HAP-1 (cell line): ENCODE results near the gene BRIP1.

Experiments
- DNase-seq, 2 experiments: peaks; one replicate each; pipeline ENCODE4 v3.0.0-alpha.2; 2016 to 2020; ENCODE audit warnings: low spot score in 2 of 2
- H3K27me3 ChIP-seq: fragments of 250-450 bp; sonication (Bioruptor Pico); 2 replicates; pipeline ENCODE4 v1.5.1; 2020; ENCODE audit warnings: low read depth, mild to moderate bottlenecking, moderate library complexity
- H3K36me3 ChIP-seq: fragments of 250-450 bp; sonication (Bioruptor Pico); replicated peaks from 2 replicates; pipeline ENCODE4 v1.5.1; 2020; ENCODE audit warnings: mild to moderate bottlenecking
- H3K4me1 ChIP-seq: fragments of 250-450 bp; sonication (Bioruptor Pico); 2 replicates; pipeline ENCODE4 v1.5.1; 2020; ENCODE audit warnings: mild to moderate bottlenecking
- H3K4me3 ChIP-seq: fragments of 250-450 bp; sonication (Bioruptor Pico); 2 replicates; pipeline ENCODE4 v1.5.1; 2020; ENCODE audit warnings: mild to moderate bottlenecking, moderate library complexity
- H3K9me3 ChIP-seq: fragments of 250-450 bp; sonication (Bioruptor Pico); 2 replicates; pipeline ENCODE4 v1.5.1; 2020; ENCODE audit warnings: mild to moderate bottlenecking, moderate library complexity
- in situ Hi-C: fragments of 300-500 bp; cut with MboI; formaldehyde crosslinking; loops from 3 replicates; pipeline ENCODE4 v1.14.3; 2020; ENCODE audit warnings: low sequenced_read_pairs, inconsistent platforms, mixed read lengths

Gene BRIP1

GRCh38 chr17:61749823-61750404, 113.4 kb downstream of the BRIP1 start:
- Histone ChIP-seq H3K4me3 (no peak overlapping the region), H3K36me3 (peaks cover 11% of the 10 kb centered on the region), H3K4me1 (no peaks in the 10 kb centered on the region), H3K27me3 (no peaks in the 10 kb centered on the region), H3K9me3 (no peaks in the 10 kb centered on the region)
- DNase-seq: no peak
- in situ Hi-C loops: no loop called here

DNA sequence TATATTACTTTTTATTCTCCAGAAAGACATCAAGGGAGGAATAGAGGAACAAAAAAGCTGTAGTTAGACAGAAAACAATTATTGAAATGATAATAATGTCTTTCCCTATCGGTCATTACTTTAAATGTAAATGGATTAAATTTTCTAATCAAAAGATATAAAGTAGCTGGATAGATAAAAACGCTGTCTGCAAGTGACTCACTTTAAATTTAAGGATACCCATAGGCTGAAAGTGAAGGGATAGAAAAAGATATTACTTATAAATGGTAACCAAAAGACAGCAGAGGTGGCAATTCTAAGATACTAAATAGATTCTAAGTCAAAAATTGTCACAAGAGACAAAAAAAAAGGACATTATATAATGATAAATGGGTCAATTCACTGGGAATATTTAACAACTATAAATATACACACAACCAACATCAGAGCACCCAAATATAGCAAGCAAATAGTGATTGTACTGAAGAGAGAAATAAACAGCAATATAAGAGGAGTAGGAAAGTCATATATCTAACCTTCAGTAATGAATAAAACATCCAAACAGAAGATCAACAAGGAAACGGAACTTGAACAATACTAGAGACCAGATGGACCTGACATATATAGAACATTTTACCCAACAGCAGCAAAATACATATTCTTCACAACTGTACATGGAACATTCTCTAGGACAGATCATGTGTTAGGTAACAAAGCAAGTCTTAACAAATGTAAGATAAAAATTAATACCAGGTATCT, 116.9 kb downstream of the BRIP1 start:
- peaks cover 18% of the 10 kb centered on the region for H3K36me3 ChIP-seq
- no peak overlapping the region for H3K4me3 ChIP-seq
- in situ Hi-C loops: no loop called here
- no peaks in the 10 kb centered on the region for H3K4me1 ChIP-seq
- DNase-seq: no peak
- H3K9me3 ChIP-seq: 0 out of 2 replicates have a peak, but pooled peaks cover 2% of the 10 kb centered on the region
- H3K27me3 ChIP-seq: no peaks in the 10 kb centered on the region

GRCh38 chr17:61744804-61745203, 118.5 kb downstream of the BRIP1 start:
- in situ Hi-C loops: no loop called here
- H3K36me3 ChIP-seq: peaks cover 19% of the 10 kb centered on the region
- 0 out of 2 replicates have a peak, but pooled peaks cover 2% of the 10 kb centered on the region for H3K9me3 ChIP-seq
- H3K27me3 ChIP-seq: no peaks in the 10 kb centered on the region
- no peaks in the 10 kb centered on the region for H3K4me1 ChIP-seq
- H3K4me3 ChIP-seq: no peak overlapping the region
- no peak for DNase-seq

- no peaks in the 10 kb centered on the region for H3K27me3 ChIP-seq
- H3K9me3 ChIP-seq: 0 out of 2 replicates have a peak, but pooled peaks cover 2% of the 10 kb centered on the region
- peaks cover 14% of the 10 kb centered on the region for H3K36me3 ChIP-seq
- DNase-seq: no peak
- in situ Hi-C loops: no loop called here
- H3K4me1 ChIP-seq: no peaks in the 10 kb centered on the region
- no peak overlapping the region for H3K4me3 ChIP-seq
Observed at GRCh38 chr17:61744252-61744651, 119.1 kb downstream of the BRIP1 start.

GRCh38 chr17:61743766-61744165, 119.6 kb downstream of the BRIP1 start:
- Histone ChIP-seq H3K27me3 (no peaks in the 10 kb centered on the region), H3K36me3 (peaks cover 19% of the 10 kb centered on the region), H3K4me1 (no peaks in the 10 kb centered on the region), H3K4me3 (no peak overlapping the region), H3K9me3 (0 out of 2 replicates have a peak, but pooled peaks cover 2% of the 10 kb centered on the region)
- DNase-seq: no peak
- in situ Hi-C loops: no loop called here

DNA sequence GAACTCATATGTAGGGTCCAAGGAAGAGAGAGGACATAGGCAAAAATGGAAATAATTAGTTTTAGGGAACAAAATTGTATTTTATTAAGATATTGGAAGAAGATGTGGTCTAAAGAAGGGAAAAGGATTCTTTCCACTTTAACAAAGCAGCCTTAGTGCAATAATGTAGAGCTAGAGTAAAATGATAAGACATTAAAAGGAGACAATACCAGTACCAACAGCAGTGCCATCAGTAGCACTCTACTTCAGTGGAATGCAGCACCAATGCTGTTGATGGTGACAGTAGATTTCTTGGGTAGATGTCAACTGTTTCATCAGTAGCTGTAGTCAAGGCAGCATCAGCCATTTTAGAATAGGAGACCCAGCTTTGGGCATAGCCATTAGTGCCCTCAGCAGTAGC, 124.3 kb downstream of the BRIP1 start:
- H3K9me3 ChIP-seq: 0 out of 2 replicates have a peak, but pooled peaks cover 2% of the 10 kb centered on the region
- no peaks in the 10 kb centered on the region for H3K4me1 ChIP-seq
- no peak overlapping the region for H3K4me3 ChIP-seq
- no peaks in the 10 kb centered on the region for H3K27me3 ChIP-seq
- peaks cover 16% of the 10 kb centered on the region for H3K36me3 ChIP-seq
- no peak for DNase-seq
- in situ Hi-C loops: no loop called here

DNA sequence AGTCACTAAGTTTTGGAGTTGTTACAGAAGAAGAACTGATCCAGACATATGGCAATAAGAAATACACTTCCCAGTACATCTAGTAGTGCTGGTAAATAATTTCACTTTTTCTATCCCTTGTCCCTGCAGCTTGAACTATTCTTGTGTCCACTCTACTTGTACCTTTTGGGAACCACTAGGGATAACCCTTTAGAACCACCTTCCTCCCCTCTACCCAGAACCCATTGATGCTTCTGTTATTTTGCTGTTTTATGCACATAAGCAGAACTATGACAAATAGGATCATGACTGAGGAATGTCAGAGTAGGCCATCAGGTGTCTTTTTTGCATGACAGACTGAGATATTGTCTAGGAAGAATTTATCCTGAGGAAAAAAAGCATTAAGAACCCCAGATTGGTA, 125.1 kb downstream of the BRIP1 start:
- Histone ChIP-seq H3K36me3 (peaks cover 16% of the 10 kb centered on the region), H3K4me1 (peaks cover 3% of the 10 kb centered on the region), H3K27me3 (no peaks in the 10 kb centered on the region), H3K9me3 (0 out of 2 replicates have a peak, but pooled peaks cover 2% of the 10 kb centered on the region), H3K4me3 (no peak overlapping the region)
- in situ Hi-C loops: no loop called here
- DNase-seq: no peak

DNA sequence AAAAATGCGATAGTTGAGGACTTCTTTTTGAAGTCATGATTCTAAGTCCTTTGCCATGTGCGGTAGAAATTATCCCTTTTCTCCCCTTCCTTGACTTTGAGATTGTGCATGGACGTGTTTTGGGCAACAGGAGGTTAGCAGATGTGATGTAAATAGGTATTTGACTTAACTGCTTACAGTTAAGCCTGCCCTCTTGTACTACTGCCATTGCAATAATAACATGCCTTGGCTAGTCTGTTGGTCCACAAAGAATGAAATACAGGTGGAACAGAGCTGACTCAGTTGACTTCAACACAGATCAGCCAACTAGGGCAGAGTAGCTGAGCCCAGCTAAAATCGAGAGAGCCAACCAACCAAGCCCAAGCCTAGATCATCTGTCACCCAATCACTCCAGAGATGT, 125.5 kb downstream of the BRIP1 start:
- in situ Hi-C loops: no loop called here

DNA sequence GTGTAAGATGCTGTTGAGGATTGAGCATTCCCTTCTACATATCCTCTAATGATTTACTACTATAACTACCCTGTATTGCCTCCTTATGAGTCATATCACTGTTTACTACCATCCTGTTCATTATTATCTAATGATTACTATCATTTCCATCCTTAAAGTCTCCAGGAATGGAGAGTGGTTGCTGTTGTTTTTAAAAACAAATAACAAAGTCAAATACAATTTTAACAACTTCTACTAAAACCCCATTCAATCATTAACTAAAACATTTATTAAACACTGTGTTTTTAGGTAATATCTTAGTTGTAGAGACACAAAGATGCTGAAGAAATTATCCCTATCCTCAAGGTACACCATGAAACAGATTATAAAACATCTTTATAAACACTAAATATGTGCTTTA, 126.9 kb downstream of the BRIP1 start:
- Histone ChIP-seq H3K4me1 (peaks cover 4% of the 10 kb centered on the region), H3K4me3 (no peak overlapping the region), H3K36me3 (peaks cover 9% of the 10 kb centered on the region), H3K27me3 (no peaks in the 10 kb centered on the region), H3K9me3 (no peaks in the 10 kb centered on the region)
- no peak for DNase-seq
- in situ Hi-C loops: no loop called here

More for the DNA sequence above, 125.5 kb downstream of the BRIP1 start:
- no peaks in the 10 kb centered on the region for H3K27me3 ChIP-seq
- H3K4me1 ChIP-seq: peaks cover 4% of the 10 kb centered on the region
- no peak overlapping the region for H3K4me3 ChIP-seq
- H3K9me3 ChIP-seq: 0 out of 2 replicates have a peak, but pooled peaks cover 2% of the 10 kb centered on the region
- no peak for DNase-seq
- peaks cover 16% of the 10 kb centered on the region for H3K36me3 ChIP-seq

DNA sequence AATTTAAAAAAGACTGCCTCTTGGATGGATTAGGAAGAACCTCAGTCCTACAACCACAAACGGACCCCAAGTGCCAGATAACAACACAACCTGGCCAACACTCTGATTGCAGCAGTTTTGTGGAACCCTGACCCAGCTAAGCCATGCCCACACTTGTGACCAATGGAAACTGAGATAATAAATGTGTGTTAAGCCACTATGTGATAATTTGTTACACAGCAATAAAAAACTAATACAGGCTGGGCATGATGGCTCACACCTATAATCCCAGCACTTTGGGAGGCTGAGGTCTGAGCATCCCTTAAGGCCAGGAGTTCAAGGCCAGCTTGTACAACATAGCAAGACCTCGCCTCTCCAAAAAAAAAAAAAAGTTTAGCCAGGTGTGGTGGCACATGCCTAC, 127.5 kb downstream of the BRIP1 start:
- Histone ChIP-seq H3K4me1 (peaks cover 4% of the 10 kb centered on the region), H3K36me3 (peaks cover 6% of the 10 kb centered on the region; the same call in 1 of the 2 replicates), H3K27me3 (no peaks in the 10 kb centered on the region), H3K9me3 (no peaks in the 10 kb centered on the region), H3K4me3 (no peak overlapping the region)
- DNase-seq: no peak
- in situ Hi-C loops: no loop called here

GRCh38 chr17:61734466-61734865, 128.9 kb downstream of the BRIP1 start:
- DNase-seq: no peak
- Histone ChIP-seq H3K4me3 (no peak overlapping the region), H3K9me3 (no peaks in the 10 kb centered on the region), H3K36me3 (0 out of 2 replicates have a peak, but pooled peaks cover 4% of the 10 kb centered on the region), H3K4me1 (peaks cover 4% of the 10 kb centered on the region), H3K27me3 (no peaks in the 10 kb centered on the region)
- in situ Hi-C loops: no loop called here

DNA sequence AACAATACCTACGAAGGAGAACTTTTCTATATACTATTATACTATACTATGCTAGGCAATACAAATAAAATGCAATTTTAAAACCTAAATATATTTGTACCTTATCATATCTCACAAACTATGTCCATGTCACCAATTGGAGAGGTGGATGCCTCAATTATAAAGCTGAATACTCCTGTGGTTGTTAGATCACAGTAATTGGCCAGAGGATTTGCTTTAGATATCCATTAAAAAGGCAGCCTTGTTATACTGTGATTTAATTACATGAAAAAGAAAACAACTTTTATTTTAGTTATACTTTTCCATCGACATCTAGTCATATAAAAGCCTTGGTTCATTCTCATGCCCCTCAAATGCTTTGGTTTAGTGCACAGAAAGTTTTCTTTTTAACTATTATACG, 129.3 kb downstream of the BRIP1 start:
- Histone ChIP-seq H3K9me3 (no peaks in the 10 kb centered on the region), H3K36me3 (0 out of 2 replicates have a peak, but pooled peaks cover 2% of the 10 kb centered on the region), H3K4me1 (peaks cover 4% of the 10 kb centered on the region), H3K27me3 (no peaks in the 10 kb centered on the region), H3K4me3 (no peak overlapping the region)
- no peak for DNase-seq
- in situ Hi-C loops: no loop called here

DNA sequence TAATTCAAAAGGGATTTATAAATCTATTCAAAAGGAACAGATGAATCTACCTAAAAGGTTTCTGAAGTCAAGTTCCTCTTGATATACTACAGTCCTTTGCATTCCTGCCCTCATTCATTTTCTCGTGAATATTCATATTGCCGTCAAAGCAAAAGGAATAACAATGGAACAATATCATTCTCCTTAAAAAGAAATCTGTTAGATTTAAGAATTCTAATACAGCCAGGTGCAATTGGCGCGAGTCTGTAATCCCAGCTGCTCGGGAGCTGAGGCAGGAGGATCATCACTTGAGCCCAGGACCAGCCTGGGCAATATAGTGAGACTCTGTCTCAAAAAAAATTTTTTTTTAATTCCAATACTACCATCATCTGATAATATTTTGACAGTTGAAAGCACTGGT, 130.3 kb downstream of the BRIP1 start:
- Histone ChIP-seq H3K9me3 (no peaks in the 10 kb centered on the region), H3K27me3 (no peaks in the 10 kb centered on the region), H3K4me1 (peaks cover 4% of the 10 kb centered on the region), H3K4me3 (no peak overlapping the region), H3K36me3 (no peaks in the 10 kb centered on the region)
- in situ Hi-C loops: no loop called here
- peak; percentile 56 to 75 for DNase-seq

- DNase-seq: no peak
- no peaks in the 10 kb centered on the region for H3K9me3 ChIP-seq
- no peaks in the 10 kb centered on the region for H3K27me3 ChIP-seq
- no peaks in the 10 kb centered on the region for H3K36me3 ChIP-seq
- in situ Hi-C loops: no loop called here
- peaks cover 4% of the 10 kb centered on the region for H3K4me1 ChIP-seq
- no peak overlapping the region for H3K4me3 ChIP-seq
Observed at GRCh38 chr17:61732169-61732568, 131.2 kb downstream of the BRIP1 start.
